ENCODE results near the gene OTOA. TPM values are rescaled to one million over a fixed set of nuclear protein-coding genes. Genes with fewer than 3 reads are reported as not detected.
"Not testable (repeated sequence)": the region's sequence is repeated elsewhere in the genome, so short reads cannot be mapped to it uniquely, and the experiment has no call there.

OTOA gene
- total and polyA plus RNA-seq, 2 donors from 2014 or later: 0.13 to 0.39 TPM

GRCh38 chr16:21646721-21647561, 16.8 kb upstream of the OTOA start:
- no peak for TF ChIP-seq CTCF (IDR thresholded peaks at IDR 0.05; ENCODE audit: borderline replicate concordance, extremely low read depth, insufficient read depth)
- no peak for DNase-seq
- peaks cover 0 to 5% (median 0%) of the 10 kb centered on the region in 3 donors for H3K36me3 ChIP-seq (ENCODE audit: control insufficient read depth in 2 of 3, insufficient read depth in 3 of 3, low read length in 3 of 3)
- no peak overlapping the region for H3K9ac ChIP-seq (ENCODE audit: low read length in 3 of 3)
- peaks cover 0 to 3% (median 0%) of the 10 kb centered on the region in 3 donors for H3K4me1 ChIP-seq (ENCODE audit: control insufficient read depth in 2 of 3, insufficient read depth in 2 of 3, low read depth in 1 of 3, low read length in 3 of 3)
- intact Hi-C loops (cut with DNase I): no loop called here
- H3K9me3 ChIP-seq (ENCODE audit: control insufficient read depth in 2 of 3, insufficient read depth in 1 of 3, low read length in 3 of 3): no peaks in the 10 kb centered on the region
- FAIRE-seq: no peak
- H3K4me3 ChIP-seq (ENCODE audit: low read length in 3 of 3): no peak overlapping the region
- H3K27me3 ChIP-seq (ENCODE audit: control insufficient read depth, insufficient read depth, low read length): no peaks in the 10 kb centered on the region
- no peak overlapping the region for H3K27ac ChIP-seq (ENCODE audit: low read depth in 2 of 2, low read length in 2 of 2)

DNA sequence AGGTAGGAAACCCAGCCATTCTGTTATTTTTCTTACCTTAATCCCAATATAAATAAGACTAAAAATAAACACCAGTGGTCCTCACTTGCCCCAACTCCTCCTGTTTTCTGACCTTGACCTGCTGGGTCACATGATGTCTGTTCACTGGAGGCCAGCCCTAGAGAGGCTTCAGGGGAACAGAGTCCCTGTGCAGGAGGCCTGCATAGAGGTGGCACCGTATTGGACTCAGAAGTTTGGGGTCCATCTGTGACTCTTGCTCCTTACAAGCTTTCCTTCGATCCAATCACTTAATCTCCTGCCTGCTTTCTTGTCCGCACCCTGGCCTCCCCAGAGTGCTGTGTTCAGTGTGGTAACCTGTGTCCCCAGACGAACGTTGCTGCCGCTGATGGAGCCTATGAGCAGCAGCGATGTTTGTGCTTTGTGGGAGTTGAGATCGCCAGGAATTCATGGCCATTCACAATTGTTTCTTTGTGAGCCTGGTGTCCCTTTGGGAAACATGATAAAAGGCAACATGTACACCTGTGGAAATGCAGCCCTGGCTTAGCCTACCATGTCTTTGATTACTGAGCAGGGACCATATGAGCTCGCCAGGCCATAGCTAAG, 16.1 kb upstream of the OTOA start:
- H3K9ac ChIP-seq (ENCODE audit: low read length in 3 of 3): no peak overlapping the region
- H3K27me3 ChIP-seq (ENCODE audit: control insufficient read depth, insufficient read depth, low read length): no peaks in the 10 kb centered on the region
- H3K27ac ChIP-seq (ENCODE audit: low read depth in 2 of 2, low read length in 2 of 2): no peak overlapping the region
- no peaks in the 10 kb centered on the region for H3K9me3 ChIP-seq (ENCODE audit: control insufficient read depth in 2 of 3, insufficient read depth in 1 of 3, low read length in 3 of 3)
- FAIRE-seq: no peak
- intact Hi-C loops (cut with DNase I): no loop called here
- DNase-seq: no peak
- H3K36me3 ChIP-seq (ENCODE audit: control insufficient read depth in 2 of 3, insufficient read depth in 3 of 3, low read length in 3 of 3): peaks cover 0 to 5% (median 0%) of the 10 kb centered on the region in 3 donors
- peaks cover 0 to 3% (median 0%) of the 10 kb centered on the region in 3 donors for H3K4me1 ChIP-seq (ENCODE audit: control insufficient read depth in 2 of 3, insufficient read depth in 2 of 3, low read depth in 1 of 3, low read length in 3 of 3)
- H3K4me3 ChIP-seq (ENCODE audit: low read length in 3 of 3): no peak overlapping the region
- TF ChIP-seq CTCF (IDR thresholded peaks at IDR 0.05; ENCODE audit: borderline replicate concordance, extremely low read depth, insufficient read depth): no peak

GRCh38 chr16:21649826-21650406, 13.9 kb upstream of the OTOA start:
- not testable (repeated sequence) for DNase-seq

DNA sequence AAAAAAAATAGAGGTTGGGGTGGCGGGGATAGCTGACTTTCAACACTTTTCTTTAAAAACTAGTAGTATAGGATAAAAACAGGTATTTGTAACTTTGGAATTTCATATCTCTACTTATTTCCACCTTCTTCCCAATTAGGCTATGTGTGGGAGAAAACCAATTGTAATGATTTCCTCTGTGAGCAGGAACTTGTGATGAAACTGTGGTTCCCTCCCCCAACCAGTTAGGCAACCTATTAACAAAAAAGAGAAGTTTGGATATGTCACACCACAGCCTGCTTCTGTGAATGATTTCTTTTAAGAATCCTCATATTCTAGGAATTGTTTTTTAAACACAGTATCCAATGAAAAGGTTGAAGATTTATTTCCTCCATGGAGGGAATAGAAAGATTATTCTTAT, 13.2 kb upstream of the OTOA start:
- intact Hi-C loops (cut with DNase I): no loop called here
- H3K36me3 ChIP-seq (ENCODE audit: control insufficient read depth in 2 of 3, insufficient read depth in 3 of 3, low read length in 3 of 3): peaks cover 0 to 14% (median 0%) of the 10 kb centered on the region in 3 donors
- H3K4me1 ChIP-seq (ENCODE audit: control insufficient read depth in 2 of 3, insufficient read depth in 2 of 3, low read depth in 1 of 3, low read length in 3 of 3): peaks cover 0 to 6% (median 0%) of the 10 kb centered on the region in 3 donors
- no peak overlapping the region for H3K9ac ChIP-seq (ENCODE audit: low read length in 3 of 3)
- FAIRE-seq: no peak
- no peak overlapping the region for H3K27ac ChIP-seq (ENCODE audit: low read depth in 2 of 2, low read length in 2 of 2)
- no peak for DNase-seq
- no peaks in the 10 kb centered on the region for H3K9me3 ChIP-seq (ENCODE audit: control insufficient read depth in 2 of 3, insufficient read depth in 1 of 3, low read length in 3 of 3)
- no peaks in the 10 kb centered on the region for H3K27me3 ChIP-seq (ENCODE audit: control insufficient read depth, insufficient read depth, low read length)
- no peak for TF ChIP-seq CTCF (IDR thresholded peaks at IDR 0.05; ENCODE audit: borderline replicate concordance, extremely low read depth, insufficient read depth)
- H3K4me3 ChIP-seq (ENCODE audit: low read length in 3 of 3): no peak overlapping the region

More at GRCh38 chr16:21649826-21650406, 13.9 kb upstream of the OTOA start:
- H3K4me1 ChIP-seq (ENCODE audit: control insufficient read depth in 2 of 3, insufficient read depth in 2 of 3, low read depth in 1 of 3, low read length in 3 of 3); H3K36me3 ChIP-seq (ENCODE audit: control insufficient read depth in 2 of 3, insufficient read depth in 3 of 3, low read length in 3 of 3); H3K9ac ChIP-seq (ENCODE audit: low read length in 3 of 3); intact Hi-C loops (cut with DNase I); H3K9me3 ChIP-seq (ENCODE audit: control insufficient read depth in 2 of 3, insufficient read depth in 1 of 3, low read length in 3 of 3); FAIRE-seq; H3K27ac ChIP-seq (ENCODE audit: low read depth in 2 of 2, low read length in 2 of 2); H3K4me3 ChIP-seq (ENCODE audit: low read length in 3 of 3); H3K27me3 ChIP-seq (ENCODE audit: control insufficient read depth, insufficient read depth, low read length): not testable (repeated sequence)

Data from kidney (tissue), 14 donors.